Cardiac muscle cell (in vitro differentiated cells and primary cell): ENCODE results near the gene STX16. TPM values are rescaled to one million over a fixed set of nuclear protein-coding genes. Genes with fewer than 3 reads are reported as not detected.

ENCODE experiments used
- DNase-seq, 2 donors: peaks; one replicate each; pipeline versions ENCODE4 v3.0.0 to v3.0.0-alpha.2; 2010 to 2017; ENCODE audit warnings: low read depth in 1 of 2, low spot score in 1 of 2
- H3K27ac ChIP-seq: fragments of 200-600 bp; sonication (generic); 2 replicates; pipeline ENCODE4 v1.5.1; 2016
- H3K27me3 ChIP-seq: fragments of 200-600 bp; sonication (generic); 2 replicates; pipeline ENCODE4 v1.6.0; 2016; ENCODE audit warnings: control low read depth
- H3K36me3 ChIP-seq: fragments of 200-600 bp; sonication (generic); 2 replicates; pipeline ENCODE4 v1.5.1; 2016; ENCODE audit warnings: control low read depth
- H3K4me1 ChIP-seq: fragments of 200-600 bp; sonication (generic); 2 replicates; pipeline ENCODE4 v1.8.1; 2017; ENCODE audit warnings: low read depth, mild to moderate bottlenecking, mixed run types
- H3K4me3 ChIP-seq: fragments of 200-600 bp; sonication (generic); 2 replicates; pipeline ENCODE4 v1.5.1; 2016; ENCODE audit warnings: mild to moderate bottlenecking
- H3K9me3 ChIP-seq: fragments of 200-600 bp; sonication (generic); 2 replicates; pipeline ENCODE4 v1.5.1; 2017; ENCODE audit warnings: low read depth, mild to moderate bottlenecking, control low read depth
- CTCF ChIP-seq: IDR thresholded peaks from 2 replicates; pipeline ENCODE4 v1.5.1; 2012; ENCODE audit warnings: low read depth, mild to moderate bottlenecking, low read length
- polyA plus RNA-seq: library from polyadenylated mRNA; unstranded; fragments of >200 nt; fragmentation: Nextera tagmentation; extraction: Ambion mirVana; gene quantifications from 2 replicates; pipeline ENCODE4 v1.2.1, GENCODE V29; 2016
- total RNA-seq: library from RNA; depleted of rRNA; stranded (reverse); fragments of >200 nt; gene quantifications from 2 replicates; pipeline ENCODE4 v1.2.3, GENCODE V29; 2016

The STX16 gene
- total and polyA plus RNA-seq, 2 experiments from 2014 or later: 55.5 to 58.1 TPM

DNA sequence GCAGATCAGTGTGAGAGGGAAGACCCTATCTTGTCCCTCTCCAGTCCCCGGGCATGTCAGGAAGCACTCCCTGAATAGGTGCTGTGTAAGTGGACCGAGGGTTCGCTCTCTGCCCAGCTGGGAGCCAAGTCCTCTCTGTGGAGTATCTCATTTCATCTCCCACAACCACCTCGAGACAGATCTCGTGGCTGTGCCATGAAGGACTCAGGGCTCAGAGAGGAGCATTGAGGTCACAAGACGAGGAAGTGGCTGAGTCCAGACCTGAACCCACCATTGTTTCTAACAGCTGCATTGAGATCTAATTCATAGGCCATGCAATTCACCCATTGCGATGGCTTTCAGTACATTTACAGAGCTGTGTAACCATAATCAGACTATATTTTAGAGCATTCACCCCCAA, 34.7 kb upstream of the STX16 start:
- TF ChIP-seq CTCF: no peak
- Histone ChIP-seq H3K36me3 (no peaks in the 10 kb centered on the region), H3K9me3 (no peaks in the 10 kb centered on the region), H3K4me3 (no peak overlapping the region), H3K27me3 (no peaks in the 10 kb centered on the region), H3K27ac (no peak overlapping the region), H3K4me1 (no peaks in the 10 kb centered on the region)
- no peak for DNase-seq

GRCh38 chr20:58617158-58617557, 33.9 kb upstream of the STX16 start:
- H3K36me3 ChIP-seq: no peaks in the 10 kb centered on the region
- H3K27me3 ChIP-seq: no peaks in the 10 kb centered on the region
- no peaks in the 10 kb centered on the region for H3K9me3 ChIP-seq
- TF ChIP-seq CTCF: no peak
- no peaks in the 10 kb centered on the region for H3K4me1 ChIP-seq
- DNase-seq: no peak
- H3K27ac ChIP-seq: no peak overlapping the region
- no peak overlapping the region for H3K4me3 ChIP-seq

- Histone ChIP-seq H3K27ac (no peak overlapping the region), H3K36me3 (no peaks in the 10 kb centered on the region), H3K4me3 (no peak overlapping the region), H3K4me1 (no peaks in the 10 kb centered on the region), H3K9me3 (no peaks in the 10 kb centered on the region), H3K27me3 (no peaks in the 10 kb centered on the region)
- peak in 1 of 2 donors; percentile 86 for DNase-seq
- TF ChIP-seq CTCF: no peak
Observed at GRCh38 chr20:58618351-58619076, 32.6 kb upstream of the STX16 start.

GRCh38 chr20:58619077-58619863, 31.8 kb upstream of the STX16 start:
- Histone ChIP-seq H3K4me3 (no peak overlapping the region), H3K4me1 (no peaks in the 10 kb centered on the region), H3K36me3 (no peaks in the 10 kb centered on the region), H3K27ac (no peak overlapping the region), H3K27me3 (no peaks in the 10 kb centered on the region), H3K9me3 (no peaks in the 10 kb centered on the region)
- no peak for TF ChIP-seq CTCF
- DNase-seq: no peak

- H3K9me3 ChIP-seq: no peaks in the 10 kb centered on the region
- no peaks in the 10 kb centered on the region for H3K36me3 ChIP-seq
- DNase-seq: no peak
- H3K4me1 ChIP-seq: no peaks in the 10 kb centered on the region
- H3K27ac ChIP-seq: no peak overlapping the region
- TF ChIP-seq CTCF: no peak
- no peak overlapping the region for H3K4me3 ChIP-seq
- H3K27me3 ChIP-seq: no peaks in the 10 kb centered on the region
Observed at GRCh38 chr20:58619864-58620431, 31.1 kb upstream of the STX16 start.
